PC-9 (cell line): Measurements from ENCODE around the gene DOCK2. TPM values are rescaled to one million over a fixed set of nuclear protein-coding genes. Genes with fewer than 3 reads are reported as not detected.

Experiments
- BruUV-seq: library from RNA; stranded (reverse); fragments of 400-500 nt; replicated peaks from 2 replicates; lab custom pipeline; 2021; lab: Mats Ljungman, UMichigan
- CTCF ChIA-PET: fragments of 300-600 bp; sonication (Branson Sonifier 250); formaldehyde crosslinking; loops from one replicate; lab custom pipeline; 2022; ENCODE audit warnings: antibody characterized with exemption; lab: Charles Lee
- POLR2A ChIA-PET: fragments of 300-600 bp; sonication (Branson Sonifier 250); formaldehyde crosslinking; loops from one replicate; lab custom pipeline; 2022; ENCODE audit warnings: antibody characterized with exemption; ENCODE audit not compliant: unreplicated experiment; lab: Charles Lee
- DNase-seq, 2 experiments: peaks; one replicate each; pipeline versions ENCODE4 v3.0.0 to v3.0.0-alpha.2; 2015 to 2022; ENCODE audit warnings: mixed read lengths in 1 of 2
- H2AFZ ChIP-seq: fragments of 200-600 bp; sonication (generic); 2 replicates; pipeline ENCODE4 v1.8.1; 2017; ENCODE audit warnings: antibody characterized with exemption
- H3F3A ChIP-seq: fragments of 200-600 bp; sonication (generic); 2 replicates; pipeline ENCODE4 v1.8.1; 2017; ENCODE audit warnings: antibody characterized with exemption, mild to moderate bottlenecking, low read depth; ENCODE audit not compliant: insufficient read depth
- H3K27ac ChIP-seq: fragments of 200-600 bp; sonication (generic); 2 replicates; pipeline ENCODE4 v1.6.1; 2016; ENCODE audit warnings: mixed run types
- H3K27me3 ChIP-seq: fragments of 200-600 bp; sonication (generic); 2 replicates; pipeline ENCODE4 v1.6.1; 2016; ENCODE audit warnings: low read depth, mixed run types; ENCODE audit not compliant: insufficient read depth
- H3K36me3 ChIP-seq: fragments of 200-600 bp; sonication (generic); 2 replicates; pipeline ENCODE4 v1.6.1; 2016; ENCODE audit warnings: low read depth, mixed run types
- H3K4me1 ChIP-seq: fragments of 200-600 bp; sonication (generic); replicated peaks from 2 replicates; pipeline ENCODE4 v1.6.1; 2016; ENCODE audit warnings: mixed run types; ENCODE audit not compliant: insufficient read depth
- H3K4me2 ChIP-seq: fragments of 200-600 bp; sonication (generic); 2 replicates; pipeline ENCODE4 v1.6.1; 2017; ENCODE audit warnings: mixed run types
- H3K4me3 ChIP-seq: fragments of 200-600 bp; sonication (generic); 2 replicates; pipeline ENCODE4 v1.6.1; 2016; ENCODE audit warnings: mixed run types
- H3K79me2 ChIP-seq: fragments of 200-600 bp; sonication (generic); 2 replicates; pipeline ENCODE4 v1.6.1; 2017; ENCODE audit warnings: low read depth, mixed run types
- H3K9me2 ChIP-seq: fragments of 200-600 bp; sonication (generic); 2 replicates; pipeline ENCODE4 v1.8.1; 2017; ENCODE audit warnings: mild to moderate bottlenecking; ENCODE audit not compliant: insufficient read depth
- H3K9me3 ChIP-seq: fragments of 200-600 bp; sonication (generic); 2 replicates; pipeline ENCODE4 v1.8.1; 2016; ENCODE audit warnings: low read depth; ENCODE audit not compliant: insufficient read depth
- H4K20me1 ChIP-seq: fragments of 200-600 bp; sonication (generic); 2 replicates; pipeline ENCODE4 v1.8.1; 2017; ENCODE audit not compliant: insufficient read depth
- EZH2 ChIP-seq: fragments of 200-600 bp; sonication (generic); IDR thresholded peaks from 2 replicates; pipeline ENCODE4 v1.8.0; 2017; ENCODE audit warnings: antibody characterized with exemption, low read depth
- intact Hi-C: fragments of 100-400 bp; cut with micrococcal nuclease; formaldehyde crosslinking; loops from one replicate; pipeline ENCODE4 v1.10.0; 2022; ENCODE audit not compliant: unreplicated experiment
- total RNA-seq: library from RNA; stranded (reverse); gene quantifications from 2 replicates; pipeline ENCODE4 v1.2.3, GENCODE V29; 2021
- TF ChIP-seq, protein P1 (sequence below): fragments of 200-600 bp; sonication (generic); conservative IDR thresholded peaks from 2 replicates; pipeline ENCODE4 v1.6.1; 2017; ENCODE audit warnings: mixed run types, antibody characterized with exemption, mild to moderate bottlenecking, moderate library complexity

DOCK2 gene
- total RNA-seq, 1 experiment from 2014 or later = 0.41 TPM

- Histone ChIP-seq H3K9me3 (no peaks in the 10 kb centered on the region), H4K20me1 (no peaks in the 10 kb centered on the region), H3K27ac (no peak overlapping the region), H3F3A (no peaks in the 10 kb centered on the region), H3K79me2 (no peaks in the 10 kb centered on the region), H3K4me1 (peaks cover 12% of the 10 kb centered on the region), H3K27me3 (no peaks in the 10 kb centered on the region), H3K4me3 (no peak overlapping the region), H3K9me2 (no peaks in the 10 kb centered on the region), H2AFZ (no peak overlapping the region), H3K4me2 (no peak overlapping the region), H3K36me3 (no peaks in the 10 kb centered on the region)
- CTCF ChIA-PET = no interaction called here
- intact Hi-C loops = no loop called here
- POLR2A ChIA-PET = interaction anchor here (0.6 kb wide), 1 partner anchor 506 kb away, joined by 3 read pairs; no protein-coding TSS in a partner anchor
- no peak for DNase-seq
- TF ChIP-seq, protein P1, sequence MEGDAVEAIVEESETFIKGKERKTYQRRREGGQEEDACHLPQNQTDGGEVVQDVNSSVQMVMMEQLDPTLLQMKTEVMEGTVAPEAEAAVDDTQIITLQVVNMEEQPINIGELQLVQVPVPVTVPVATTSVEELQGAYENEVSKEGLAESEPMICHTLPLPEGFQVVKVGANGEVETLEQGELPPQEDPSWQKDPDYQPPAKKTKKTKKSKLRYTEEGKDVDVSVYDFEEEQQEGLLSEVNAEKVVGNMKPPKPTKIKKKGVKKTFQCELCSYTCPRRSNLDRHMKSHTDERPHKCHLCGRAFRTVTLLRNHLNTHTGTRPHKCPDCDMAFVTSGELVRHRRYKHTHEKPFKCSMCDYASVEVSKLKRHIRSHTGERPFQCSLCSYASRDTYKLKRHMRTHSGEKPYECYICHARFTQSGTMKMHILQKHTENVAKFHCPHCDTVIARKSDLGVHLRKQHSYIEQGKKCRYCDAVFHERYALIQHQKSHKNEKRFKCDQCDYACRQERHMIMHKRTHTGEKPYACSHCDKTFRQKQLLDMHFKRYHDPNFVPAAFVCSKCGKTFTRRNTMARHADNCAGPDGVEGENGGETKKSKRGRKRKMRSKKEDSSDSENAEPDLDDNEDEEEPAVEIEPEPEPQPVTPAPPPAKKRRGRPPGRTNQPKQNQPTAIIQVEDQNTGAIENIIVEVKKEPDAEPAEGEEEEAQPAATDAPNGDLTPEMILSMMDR = no peak
- no peak for TF ChIP-seq EZH2
- no TSS peak for BruUV-seq
These were observed 267.0 kb downstream of the DOCK2 start for GRCh38 chr5:169904059-169904458.

GRCh38 chr5:169904508-169904907, 267.4 kb downstream of the DOCK2 start:
- no peaks in the 10 kb centered on the region for H4K20me1 ChIP-seq
- no peaks in the 10 kb centered on the region for H3K9me2 ChIP-seq
- H2AFZ ChIP-seq = no peak overlapping the region
- H3K27me3 ChIP-seq = no peaks in the 10 kb centered on the region
- no peaks in the 10 kb centered on the region for H3F3A ChIP-seq
- CTCF ChIA-PET = no interaction called here
- BruUV-seq = no TSS peak
- H3K36me3 ChIP-seq = no peaks in the 10 kb centered on the region
- intact Hi-C loops = no loop called here
- peaks cover 12% of the 10 kb centered on the region for H3K4me1 ChIP-seq
- no peak overlapping the region for H3K27ac ChIP-seq
- no peak for DNase-seq
- no peak overlapping the region for H3K4me2 ChIP-seq
- H3K9me3 ChIP-seq = no peaks in the 10 kb centered on the region
- POLR2A ChIA-PET = interaction anchor here (0.6 kb wide), 1 partner anchor 506 kb away, joined by 3 read pairs; no protein-coding TSS in a partner anchor
- H3K79me2 ChIP-seq = no peaks in the 10 kb centered on the region
- TF ChIP-seq, protein P1 = no peak
- TF ChIP-seq EZH2 = no peak
- no peak overlapping the region for H3K4me3 ChIP-seq

- DNase-seq = no peak
- H3F3A ChIP-seq = no peaks in the 10 kb centered on the region
- BruUV-seq = no TSS peak
- ChIA-PET CTCF (interaction anchor here (0.6 to 0.7 kb wide), 2 partner anchors 75 to 753 kb away, joined by 4 read pairs; partner anchors contain the start of gene INSYN2B), POLR2A (no interaction called here)
- H4K20me1 ChIP-seq = no peaks in the 10 kb centered on the region
- H3K9me3 ChIP-seq = no peaks in the 10 kb centered on the region
- H3K4me3 ChIP-seq = no peak overlapping the region
- no peak overlapping the region for H2AFZ ChIP-seq
- no peaks in the 10 kb centered on the region for H3K27me3 ChIP-seq
- intact Hi-C loops = no loop called here
- H3K4me2 ChIP-seq = no peak overlapping the region
- H3K4me1 ChIP-seq = peaks cover 12% of the 10 kb centered on the region
- TF ChIP-seq, protein P1 = no peak
- TF ChIP-seq EZH2 = no peak
- no peak overlapping the region for H3K27ac ChIP-seq
- no peaks in the 10 kb centered on the region for H3K9me2 ChIP-seq
- no peaks in the 10 kb centered on the region for H3K79me2 ChIP-seq
- no peaks in the 10 kb centered on the region for H3K36me3 ChIP-seq
These were observed 267.9 kb downstream of the DOCK2 start for GRCh38 chr5:169905017-169905416.
